ENCODE data around the gene BCL2.
A peak's percentile ranks its signal among the peaks of the same experiment; 100 is the strongest.

BCL2 gene

GRCh38 chr18:63178971-63179370 is 140.6 kb downstream of the BCL2 start:
- no peak for DNase-seq

DNA sequence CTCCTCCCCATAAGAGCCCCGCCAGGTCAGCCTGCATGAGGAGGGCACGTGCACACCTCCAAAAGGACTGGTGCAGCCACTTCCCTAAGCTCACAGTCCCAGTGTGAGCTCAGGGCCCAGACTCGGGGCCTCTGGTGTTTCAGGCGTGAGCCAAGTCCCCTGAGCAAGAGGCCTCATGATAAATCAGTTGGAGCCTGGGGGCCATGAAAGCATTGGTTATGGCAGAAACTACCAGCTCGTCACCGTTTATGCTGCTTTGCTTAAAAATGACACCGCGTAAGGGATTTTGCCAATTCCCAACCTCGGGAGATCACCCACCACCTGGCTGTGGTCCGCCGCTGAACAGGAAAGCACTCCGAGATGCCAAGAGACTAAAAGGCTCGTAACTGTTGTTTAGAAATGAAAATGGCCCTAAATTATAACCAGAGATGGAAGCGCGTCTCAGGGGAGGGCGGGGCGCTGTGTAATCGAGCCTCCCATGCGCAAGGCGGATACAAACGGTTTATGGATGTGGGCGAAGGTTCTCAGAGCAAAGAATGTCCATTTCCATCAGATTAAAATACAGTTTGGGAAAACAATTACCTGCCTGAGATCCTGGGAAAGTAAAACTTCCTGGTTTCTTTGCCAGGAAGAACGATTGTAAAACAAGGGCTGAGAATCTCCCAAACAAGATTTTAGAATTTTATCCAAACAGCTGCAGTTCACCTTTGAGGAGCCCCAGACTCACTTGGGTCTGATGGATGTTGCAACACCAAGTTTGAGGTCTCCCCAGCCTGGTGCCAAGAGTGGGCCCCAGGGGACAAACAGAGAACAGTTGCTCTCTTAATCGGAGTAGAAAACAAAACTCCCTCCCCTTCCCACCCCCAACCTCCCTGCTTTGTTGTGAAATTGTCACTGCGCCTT is 141.4 kb downstream of the BCL2 start:
- no peak for DNase-seq

GRCh38 chr18:63177259-63177658 is 142.3 kb downstream of the BCL2 start:
- DNase-seq = no peak

- no peak for DNase-seq
Observed at GRCh38 chr18:63175264-63175663, 144.3 kb downstream of the BCL2 start.

- DNase-seq = no peak
Observed at GRCh38 chr18:63173983-63174382, 145.6 kb downstream of the BCL2 start.

DNA sequence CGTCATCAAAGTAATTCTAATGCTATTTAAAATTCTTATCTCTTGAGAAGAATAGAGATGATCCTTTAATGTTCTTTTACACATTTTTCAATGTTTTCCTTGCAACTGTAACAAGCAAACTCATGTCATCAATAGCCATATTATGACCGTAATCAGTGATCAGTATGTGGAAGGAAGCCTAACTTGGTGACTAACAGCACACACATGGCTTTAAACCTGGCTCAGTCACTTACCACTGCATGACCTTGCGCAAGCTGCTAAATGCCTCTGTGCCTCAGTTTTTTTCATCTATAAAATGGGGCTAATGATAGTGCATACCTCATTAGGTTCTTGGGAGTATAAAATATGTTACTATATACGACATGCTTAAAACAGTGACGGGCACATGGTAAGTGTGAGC is 149.7 kb downstream of the BCL2 start:
- DNase-seq = no peak

DNA sequence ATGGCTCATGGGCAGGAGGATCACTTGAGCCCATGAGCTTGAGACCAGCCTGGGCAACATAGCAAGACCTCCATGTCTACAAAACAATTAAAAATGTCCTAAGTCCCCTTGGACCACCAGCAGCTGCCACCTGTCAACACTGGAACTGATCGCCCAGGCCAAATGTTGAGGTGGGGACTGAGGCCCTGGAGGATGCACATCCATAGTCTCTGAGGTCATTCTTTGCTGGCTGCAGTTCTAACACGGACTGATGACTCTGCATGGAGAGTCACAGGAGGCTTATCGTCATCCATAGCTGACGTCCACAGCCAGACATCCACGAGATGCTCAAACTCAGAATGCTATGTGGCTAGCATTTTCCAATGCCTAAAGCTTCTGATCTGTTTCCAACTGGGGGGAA is 151.3 kb downstream of the BCL2 start:
- no peak for DNase-seq

DNA sequence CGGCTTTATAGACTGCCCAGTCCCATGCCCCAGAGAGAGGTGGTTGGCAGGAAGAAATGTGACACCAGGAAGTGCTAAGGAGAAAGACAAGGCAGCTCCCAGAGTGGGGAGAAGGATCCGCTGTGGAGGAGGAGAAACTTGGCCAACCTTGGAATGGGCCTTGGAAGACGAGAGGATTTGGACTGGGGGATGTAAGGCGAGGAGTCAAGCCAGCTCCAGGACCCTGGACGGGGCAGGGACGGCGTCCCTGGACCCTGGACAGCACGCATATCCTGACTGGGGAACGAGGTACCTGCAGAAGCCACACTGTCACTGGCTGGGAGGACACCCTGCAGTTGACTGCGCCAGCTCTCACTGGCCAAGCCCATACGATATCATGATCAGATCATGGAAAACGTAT is 153.4 kb downstream of the BCL2 start:
- DNase-seq = no peak

DNA sequence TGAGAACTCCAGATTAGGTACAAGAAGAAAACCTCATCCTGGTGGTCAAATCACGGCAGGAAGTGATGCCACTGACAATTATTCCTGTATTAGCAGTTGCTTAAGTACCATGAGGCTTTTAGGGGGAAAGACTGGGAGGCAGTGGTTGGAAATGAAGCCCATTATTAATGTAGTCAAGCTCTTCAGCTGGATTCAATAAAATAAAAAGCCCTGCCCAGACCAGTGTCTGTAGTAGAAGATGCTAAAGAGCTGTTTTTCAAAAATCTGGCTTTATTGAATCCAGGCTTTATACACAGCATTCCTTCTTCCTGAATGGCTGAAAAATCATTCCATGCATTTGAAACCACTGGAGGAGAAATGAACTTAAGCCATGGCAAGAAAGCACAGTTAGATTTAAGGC is 155.2 kb downstream of the BCL2 start:
- DNase-seq = no peak

DNA sequence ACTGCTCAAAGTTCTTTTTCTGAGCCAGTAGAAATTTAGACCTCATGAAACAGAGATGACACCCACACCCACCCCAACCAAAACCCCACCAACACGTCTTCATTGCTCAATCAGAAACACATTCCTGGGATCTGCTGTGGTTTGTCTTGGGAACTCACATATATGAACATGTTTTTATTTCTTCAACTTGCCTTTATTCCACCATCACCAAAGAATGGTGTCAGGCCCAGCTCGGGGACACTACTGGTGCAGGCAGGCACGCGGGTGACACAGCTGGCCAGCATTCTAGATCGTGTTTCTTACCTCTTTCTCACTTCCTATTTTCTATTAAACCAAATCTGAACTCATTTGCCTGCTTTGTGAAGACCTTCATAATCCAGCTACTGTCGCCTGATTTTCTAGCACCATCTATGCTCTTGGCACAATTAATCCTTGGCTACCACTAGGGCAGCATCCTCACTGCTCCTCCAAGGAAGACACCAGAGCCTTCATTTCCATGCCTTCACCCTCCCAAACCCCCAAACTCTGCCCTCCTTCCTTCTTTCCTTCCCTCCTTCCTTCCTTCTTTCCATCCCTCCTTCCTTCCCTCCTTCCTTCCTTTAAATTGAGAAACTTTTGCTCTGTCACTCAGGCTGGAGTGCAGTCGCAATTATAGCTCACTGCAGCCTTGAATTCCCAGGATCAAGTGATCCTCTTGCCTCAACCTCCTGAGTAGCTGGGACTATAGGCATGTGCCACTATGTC is 157.1 kb downstream of the BCL2 start:
- peak; percentile 32 for DNase-seq

GRCh38 chr18:63161761-63162195 is 157.8 kb downstream of the BCL2 start:
- DNase-seq = peak; percentile 71

- DNase-seq = no peak
Observed at GRCh38 chr18:63161032-63161760, 158.4 kb downstream of the BCL2 start.

GRCh38 chr18:63160172-63160995 is 159.2 kb downstream of the BCL2 start:
- peak; percentile 35 for DNase-seq

DNA sequence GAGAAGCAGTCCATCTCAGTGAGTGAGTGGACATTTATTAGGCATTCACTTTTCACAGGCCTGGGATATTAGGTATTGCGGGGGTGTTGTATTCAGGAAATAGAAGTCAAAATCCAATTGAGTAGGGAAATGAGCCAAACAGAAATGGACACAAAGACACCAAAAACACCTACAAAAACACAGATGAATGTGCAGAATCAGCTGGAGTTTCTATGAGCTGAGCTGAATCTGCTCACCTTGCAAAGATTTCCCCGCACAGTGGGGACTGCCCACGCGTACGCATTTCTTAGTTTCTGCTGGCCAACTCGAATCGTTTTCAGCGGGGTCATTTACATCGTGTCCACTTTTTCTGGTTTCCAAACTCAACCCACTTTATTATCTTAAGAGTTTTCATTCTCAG is 160.0 kb downstream of the BCL2 start:
- peak; percentile 33 for DNase-seq

GRCh38 chr18:63158676-63159291 is 160.8 kb downstream of the BCL2 start:
- peak; percentile 54 for DNase-seq

- peak; percentile 16 for DNase-seq
Observed at GRCh38 chr18:63158012-63158631, 161.4 kb downstream of the BCL2 start.

DNA sequence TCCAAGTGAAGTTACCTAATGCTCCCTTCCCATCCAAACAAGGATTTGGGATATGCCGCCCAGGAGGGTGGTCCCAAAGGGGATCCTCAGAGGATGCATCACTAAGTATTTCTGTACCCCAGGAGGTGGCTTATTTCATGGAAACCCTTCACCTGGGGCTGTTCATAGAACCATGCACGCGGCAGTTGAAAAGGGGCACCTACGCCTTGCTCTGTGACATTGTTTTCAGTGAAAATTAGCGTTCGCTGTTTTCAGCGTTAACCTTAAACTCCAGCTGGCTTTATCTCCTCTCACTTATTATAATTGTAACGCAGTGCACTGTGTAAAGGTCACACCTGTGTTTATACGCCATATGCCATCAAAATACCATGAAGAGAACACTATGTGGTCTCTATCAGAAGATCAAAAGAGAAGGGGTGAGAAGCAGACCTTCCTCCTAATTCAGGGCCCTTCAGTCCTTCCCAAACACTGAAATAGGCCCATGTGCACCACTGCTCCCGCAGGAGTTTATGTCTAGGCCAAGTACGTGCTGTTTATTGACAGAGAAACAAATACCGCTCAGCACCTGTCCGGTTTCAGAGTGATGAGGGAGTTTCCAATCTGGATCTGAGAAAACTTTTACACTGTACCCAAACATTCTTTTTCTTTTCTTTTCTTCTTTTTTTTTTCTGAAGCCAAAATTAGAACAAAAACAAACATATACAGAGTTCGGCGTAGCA is 162.1 kb downstream of the BCL2 start:
- peak; percentile 25 for DNase-seq

DNA sequence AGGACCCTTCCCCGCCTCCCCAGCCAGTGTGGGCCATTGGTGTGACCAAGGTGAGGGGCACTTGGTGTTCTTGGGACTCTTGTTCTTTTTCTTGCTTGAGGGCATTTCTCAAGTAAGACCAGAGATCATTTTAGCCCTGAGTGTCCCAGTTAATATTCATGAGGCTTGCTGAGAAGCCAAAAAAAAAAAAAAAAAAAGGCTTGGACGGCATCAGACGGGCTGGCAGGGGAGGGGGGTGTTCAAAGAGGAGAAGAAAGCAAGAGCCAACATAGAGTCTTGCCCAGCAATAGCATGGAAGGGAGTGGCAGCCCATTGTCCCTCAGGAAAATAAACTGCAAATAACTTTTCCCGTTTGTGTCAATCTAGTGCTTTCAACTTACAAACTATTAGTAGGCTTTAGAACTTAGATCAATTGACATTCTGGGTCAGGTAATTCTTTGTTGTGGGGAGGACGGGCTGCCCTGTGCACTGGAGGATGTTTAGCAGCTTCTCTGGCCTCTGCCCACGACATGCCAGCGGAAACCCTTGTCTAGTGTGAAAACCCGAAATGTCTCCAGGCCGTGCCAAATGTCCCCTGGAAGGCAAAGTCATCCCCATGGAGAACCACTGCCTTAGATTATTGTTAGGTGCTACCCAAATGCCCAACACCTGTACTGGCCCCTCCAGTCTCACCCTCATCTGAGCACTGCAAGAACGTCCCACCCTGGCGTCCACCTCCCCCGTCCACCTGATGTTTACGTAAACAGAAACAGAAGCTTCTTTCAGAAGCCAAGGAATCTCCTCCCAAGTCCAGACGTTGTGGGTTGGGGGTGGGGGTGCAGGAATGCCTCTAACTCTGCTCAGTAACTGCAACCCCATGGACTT is 163.4 kb downstream of the BCL2 start:
- DNase-seq = no peak

- peak; percentile 80 for DNase-seq
Observed at GRCh38 chr18:63155169-63155852, 164.3 kb downstream of the BCL2 start.
